NOMO-1 (cell line): ENCODE data around the gene ADRM1.

Source experiments
- DNase-seq, 2 experiments: peaks; one replicate each; lab custom pipeline; 2025; ENCODE audit not compliant: unreplicated experiment in 2 of 2; lab: John Stamatoyannopoulos, UW

Gene ADRM1, protein sequence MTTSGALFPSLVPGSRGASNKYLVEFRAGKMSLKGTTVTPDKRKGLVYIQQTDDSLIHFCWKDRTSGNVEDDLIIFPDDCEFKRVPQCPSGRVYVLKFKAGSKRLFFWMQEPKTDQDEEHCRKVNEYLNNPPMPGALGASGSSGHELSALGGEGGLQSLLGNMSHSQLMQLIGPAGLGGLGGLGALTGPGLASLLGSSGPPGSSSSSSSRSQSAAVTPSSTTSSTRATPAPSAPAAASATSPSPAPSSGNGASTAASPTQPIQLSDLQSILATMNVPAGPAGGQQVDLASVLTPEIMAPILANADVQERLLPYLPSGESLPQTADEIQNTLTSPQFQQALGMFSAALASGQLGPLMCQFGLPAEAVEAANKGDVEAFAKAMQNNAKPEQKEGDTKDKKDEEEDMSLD

DNA sequence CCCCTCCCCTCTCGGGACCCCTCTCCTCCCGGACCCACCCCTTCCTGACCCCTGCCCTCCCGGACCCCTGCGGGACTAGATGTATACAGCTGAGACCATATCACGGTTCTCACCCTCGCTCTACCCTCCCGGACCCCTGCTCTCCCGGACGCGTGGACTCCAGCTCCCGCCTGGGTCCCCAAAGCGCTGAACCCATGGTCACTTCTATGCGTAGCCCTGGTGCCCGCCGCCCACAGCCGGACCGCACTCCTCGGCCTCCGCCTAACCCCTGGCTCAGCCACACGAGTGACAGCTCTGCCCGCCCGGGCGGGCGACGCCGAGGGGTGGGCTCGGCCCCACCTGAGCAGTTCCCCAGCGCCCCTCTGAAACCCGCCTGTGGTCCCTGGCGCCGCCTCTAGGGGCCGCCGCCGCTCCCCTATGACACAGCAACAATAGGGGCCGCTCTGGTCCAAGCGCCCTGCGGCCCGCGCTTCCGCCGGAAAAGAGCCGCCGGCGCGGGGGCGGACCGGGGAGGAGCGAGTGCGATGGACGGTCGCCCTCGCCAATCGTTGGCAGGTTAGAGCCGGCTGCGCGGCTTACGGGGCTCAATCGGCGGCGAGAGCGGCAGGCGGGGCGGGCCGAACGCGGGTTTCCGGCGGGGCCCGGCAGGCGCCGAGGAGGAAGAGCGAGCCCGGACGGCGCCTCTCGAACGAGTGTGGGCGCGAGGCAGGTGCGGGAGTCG lies at the start of gene ADRM1:
TSS of gene ADRM1 (plus strand) at position 657 of the 721 bp plus-strand sequence. CDS start 572 bp downstream, outside the sequence.
- DNase-seq = peak; percentile 91 to 96

DNA sequence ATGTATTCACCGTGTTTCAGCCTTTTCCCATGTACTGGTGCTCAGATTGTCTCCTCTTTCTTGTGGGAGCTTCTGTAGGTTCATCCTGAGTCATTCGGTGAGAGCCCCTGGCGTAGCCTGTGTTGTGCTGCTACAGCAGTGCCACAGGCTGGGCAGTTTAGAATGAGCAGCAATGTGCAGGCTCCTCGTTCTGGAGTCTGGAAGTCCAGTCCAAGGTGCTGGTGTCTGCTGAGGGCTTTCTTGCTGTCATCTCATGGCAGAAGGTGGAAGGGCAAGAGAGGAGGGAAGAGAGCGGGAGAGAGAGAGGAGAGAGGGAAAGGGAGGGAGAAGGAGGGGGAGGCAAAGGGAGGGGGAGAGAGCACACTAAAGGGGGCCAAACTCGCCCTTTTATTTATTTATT lies 49.4 kb upstream of the ADRM1 start:
- DNase-seq = no peak

DNA sequence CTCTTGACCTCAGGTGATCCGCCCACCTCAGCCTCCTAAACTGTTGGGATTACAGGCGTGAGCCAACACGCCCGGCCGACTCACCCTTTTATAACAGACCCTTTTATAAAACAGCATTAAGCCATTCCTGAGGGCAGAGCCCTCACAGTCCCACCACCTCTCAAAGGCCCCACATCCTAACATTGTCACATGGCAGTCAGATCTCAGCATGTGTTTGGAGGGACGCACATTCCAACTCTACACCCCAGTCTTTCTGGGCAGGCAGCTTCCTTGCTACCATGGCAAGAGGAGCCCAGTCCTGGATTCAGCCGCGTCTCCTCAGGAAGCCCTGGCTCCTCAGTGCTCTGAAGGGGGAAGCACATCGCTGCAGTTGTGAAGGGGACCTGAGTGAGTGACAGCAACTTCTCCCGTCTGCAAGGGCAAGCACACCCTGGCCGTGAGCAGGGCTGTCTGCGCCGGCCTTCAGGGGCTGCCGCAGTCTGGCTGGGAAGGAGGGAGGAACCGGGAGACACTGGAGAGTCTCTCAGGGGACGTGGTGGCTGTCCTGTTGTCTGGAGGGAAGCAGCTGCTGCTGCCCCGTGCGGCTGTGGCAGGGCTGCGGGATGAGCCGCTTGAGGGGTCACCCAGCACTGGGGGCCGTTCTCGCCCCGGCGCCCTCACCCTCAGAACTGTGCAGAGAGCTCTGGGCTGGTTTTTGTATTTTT lies 48.6 kb upstream of the ADRM1 start:
- DNase-seq = no peak

DNA sequence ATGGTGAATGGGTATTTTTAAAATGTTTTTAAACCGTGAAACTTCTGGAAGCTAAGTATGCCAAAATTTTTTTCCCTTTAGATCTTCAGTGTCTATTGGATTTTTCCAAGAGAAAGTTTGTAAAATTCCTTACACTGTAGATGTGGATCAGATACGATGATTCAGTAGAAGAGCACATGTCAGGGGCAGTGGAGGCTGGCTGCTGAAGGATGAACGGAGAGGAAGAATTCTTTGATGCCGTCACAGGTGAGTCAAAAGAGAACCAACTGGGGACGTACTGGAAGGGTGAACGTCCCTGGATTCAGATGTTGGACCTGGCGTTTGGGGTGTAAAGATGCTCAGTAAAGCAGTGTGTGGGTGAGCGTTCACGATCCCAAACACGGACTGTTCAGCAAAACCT lies 46.8 kb upstream of the ADRM1 start:
- DNase-seq = no peak

DNA sequence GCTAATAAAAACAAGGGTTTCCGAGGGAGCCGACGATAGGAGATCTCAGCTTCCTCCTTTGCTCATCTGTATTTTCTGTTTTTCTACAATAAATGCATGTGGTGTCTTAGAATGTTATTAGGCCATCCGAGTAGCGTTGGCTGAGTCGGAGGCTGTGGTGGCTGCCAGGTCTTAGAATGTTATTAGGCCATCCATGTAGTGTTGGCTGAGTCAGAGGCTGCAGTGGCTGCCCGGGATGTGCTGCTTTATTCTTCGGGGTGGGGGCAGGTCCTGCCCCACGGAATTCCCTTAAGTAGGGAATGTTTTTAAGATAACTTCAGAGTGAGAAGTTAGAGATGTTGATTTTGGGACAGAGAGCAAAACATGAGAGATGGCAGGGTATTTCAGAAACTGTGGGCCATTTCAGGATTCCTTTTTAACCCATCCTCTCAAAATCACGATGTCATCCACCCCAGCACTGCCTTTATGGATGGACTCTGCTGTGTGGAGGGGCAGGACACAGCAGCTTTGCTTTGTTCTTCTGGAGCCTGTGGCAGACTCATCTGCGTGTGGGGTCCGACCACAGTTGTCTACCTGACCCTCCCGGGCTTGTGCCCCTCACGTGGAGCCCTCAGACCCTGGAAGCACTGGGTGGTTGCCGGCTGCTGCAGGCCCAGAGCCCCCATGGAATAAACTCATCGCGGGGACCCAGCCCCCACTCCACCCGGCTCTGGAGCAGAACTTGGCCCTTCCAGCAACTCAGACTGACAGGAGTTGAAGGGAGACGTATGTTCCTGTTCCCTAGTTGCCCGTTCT lies 44.1 kb upstream of the ADRM1 start:
- DNase-seq = no peak

DNA sequence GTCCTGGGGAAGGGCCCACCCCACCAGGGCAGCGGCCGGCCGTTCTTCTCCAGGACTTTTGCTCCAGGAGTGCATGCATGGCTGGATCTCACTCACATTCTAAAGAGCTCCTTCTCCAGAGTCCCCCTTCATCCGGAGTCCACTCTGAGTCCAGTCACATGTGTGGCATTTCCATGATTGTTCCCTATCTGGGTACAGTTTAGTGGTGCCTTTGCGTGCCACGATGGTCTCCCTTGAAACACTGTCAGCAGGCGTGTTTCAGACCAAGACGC lies 43.6 kb upstream of the ADRM1 start:
- no peak for DNase-seq

DNA sequence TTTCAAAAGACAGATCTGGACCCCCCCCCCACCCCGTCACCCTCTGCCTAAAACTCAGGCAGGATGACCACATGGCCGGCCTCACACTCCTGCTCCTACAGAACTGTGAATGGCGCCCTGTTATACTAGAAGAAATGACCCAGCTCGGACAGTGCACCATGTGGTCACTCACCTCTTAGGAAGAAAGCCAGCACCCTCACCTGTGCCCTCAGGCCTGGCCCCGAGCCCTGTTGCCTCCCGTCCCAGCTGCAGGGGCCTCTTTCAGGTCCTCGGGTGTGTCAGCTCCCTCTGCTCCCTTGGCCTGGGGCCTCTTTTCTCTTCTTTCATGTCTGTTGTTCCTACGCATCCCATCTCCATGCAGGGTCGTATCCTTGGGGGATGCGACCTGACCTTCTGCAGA lies 40.7 kb upstream of the ADRM1 start:
- no peak for DNase-seq

DNA sequence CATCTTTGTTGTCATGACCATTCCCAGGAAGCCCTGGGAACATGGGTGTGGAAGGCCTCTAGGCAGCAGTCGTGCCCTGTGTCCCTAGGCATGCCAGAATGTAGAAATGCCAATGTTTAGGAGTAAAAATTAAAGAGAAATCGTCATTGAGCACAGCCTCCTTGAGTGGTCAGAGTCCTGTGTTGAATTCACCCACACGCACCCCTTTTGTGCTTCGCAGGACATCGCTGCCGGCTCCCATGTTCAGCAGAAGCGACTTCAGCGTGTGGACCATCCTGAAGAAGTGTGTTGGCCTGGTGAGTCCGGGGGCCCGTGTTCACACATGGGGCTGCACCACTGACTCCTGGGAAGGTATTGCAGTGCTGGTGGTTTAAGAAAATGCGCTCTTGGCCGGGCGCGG lies 39.4 kb upstream of the ADRM1 start:
- DNase-seq = no peak

DNA sequence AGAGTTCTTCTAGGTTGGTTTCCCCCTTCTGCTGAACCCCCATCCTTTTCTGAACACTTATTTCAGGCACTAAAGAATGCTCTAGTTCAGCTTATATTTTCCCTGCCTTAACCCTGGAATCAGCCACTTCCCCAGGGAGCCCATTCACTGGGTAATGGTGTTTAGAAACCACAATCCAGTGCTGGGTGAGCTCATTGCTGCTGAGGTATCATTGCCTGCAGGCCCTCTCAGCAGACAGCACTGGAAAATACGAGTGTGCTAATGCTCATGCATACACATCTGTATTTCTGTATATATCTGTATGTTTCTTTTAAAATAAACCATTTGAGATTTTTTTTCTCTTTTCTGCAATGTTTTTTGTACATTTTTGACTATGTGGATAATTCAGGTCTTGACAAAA lies 37.4 kb upstream of the ADRM1 start:
- DNase-seq = no peak

DNA sequence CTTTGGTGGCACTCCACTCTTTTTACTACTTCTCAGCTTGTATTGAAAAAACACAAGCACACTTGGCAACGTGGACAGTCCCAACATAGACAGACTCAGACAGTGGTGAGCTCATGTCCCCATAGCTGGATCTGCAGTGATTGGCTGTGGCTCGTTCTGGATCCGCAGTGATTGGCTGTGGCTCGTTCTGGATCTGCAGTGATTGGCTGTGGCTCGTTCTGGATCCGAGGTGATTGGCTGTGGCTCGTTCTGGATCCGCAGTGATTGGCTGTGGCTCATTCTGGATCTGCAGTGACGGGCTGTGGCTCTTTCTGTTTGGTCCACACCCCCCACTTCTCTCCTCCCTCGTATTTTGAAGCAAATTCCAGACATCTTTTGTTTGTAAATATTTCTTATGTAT lies 36.5 kb upstream of the ADRM1 start:
- no peak for DNase-seq

DNA sequence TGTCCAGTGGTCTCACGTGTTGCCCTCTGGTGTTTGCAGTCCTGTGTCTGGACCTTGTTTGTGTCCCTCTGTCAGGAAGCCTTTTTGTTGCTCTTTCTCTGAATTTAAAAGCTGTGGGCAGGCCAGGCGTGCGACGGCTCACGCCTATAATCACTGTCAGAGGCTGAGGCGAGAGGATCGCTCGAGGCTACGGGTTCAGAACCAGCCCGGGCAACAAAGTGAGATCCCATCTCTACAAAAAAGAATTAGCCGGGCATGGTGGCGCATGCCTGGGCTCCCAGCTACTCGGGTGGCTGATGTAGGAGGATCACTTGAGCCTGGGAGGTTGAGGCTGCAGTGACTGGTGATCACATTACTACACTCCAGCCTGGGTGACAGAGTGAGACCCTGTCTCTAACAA lies 35.9 kb upstream of the ADRM1 start:
- no peak for DNase-seq

DNA sequence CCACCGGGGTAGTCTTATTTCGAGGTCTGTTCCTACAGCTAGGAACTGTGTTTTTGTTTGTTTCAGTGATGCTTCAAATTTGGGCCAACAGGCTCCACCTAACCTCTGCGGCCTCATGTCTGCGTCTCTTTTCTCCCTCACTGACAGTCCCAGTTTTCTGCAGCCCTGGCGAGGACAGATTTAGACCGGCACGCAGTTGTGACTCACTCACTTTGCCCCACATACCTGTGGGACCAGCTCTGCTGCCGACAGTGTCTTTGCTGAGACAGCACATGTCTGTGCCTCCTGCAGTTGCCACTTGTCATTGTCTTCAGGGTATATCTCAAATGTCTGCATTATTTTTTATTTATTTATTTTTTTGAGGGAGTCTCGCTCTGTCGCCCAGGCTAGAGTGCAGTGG lies 35.3 kb upstream of the ADRM1 start:
- DNase-seq = no peak

DNA sequence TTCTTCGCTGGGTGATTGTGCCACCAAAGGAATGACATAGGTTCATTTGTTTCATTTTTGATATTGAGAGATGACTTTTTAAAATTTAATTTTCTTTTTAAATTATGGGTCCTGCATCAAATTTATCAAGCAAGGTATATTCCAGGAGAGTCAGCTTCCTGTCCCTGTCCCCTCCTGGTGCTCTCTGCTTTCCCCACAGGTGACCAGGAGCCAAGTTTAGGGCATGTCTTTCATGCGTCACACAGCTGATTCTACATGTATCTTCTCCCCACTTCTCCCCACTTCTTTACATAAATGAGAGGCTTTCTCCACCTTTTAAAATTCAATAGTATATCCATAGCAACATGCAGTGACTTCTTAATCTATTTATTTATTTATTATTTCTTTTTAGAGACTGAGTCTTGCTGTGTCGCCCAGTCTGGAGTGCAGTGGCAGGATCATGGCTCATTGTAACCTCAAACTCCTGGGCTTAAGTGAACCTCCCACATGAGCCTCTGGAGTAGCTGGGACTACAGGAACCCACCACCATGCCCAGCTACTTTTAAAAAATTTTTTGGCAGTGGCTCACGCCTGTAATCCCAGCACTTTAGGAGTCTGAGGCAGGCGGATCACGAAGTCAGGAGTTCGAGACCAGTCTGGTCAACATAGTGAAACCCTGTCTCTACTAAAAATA lies 34.4 kb upstream of the ADRM1 start:
- DNase-seq = no peak

DNA sequence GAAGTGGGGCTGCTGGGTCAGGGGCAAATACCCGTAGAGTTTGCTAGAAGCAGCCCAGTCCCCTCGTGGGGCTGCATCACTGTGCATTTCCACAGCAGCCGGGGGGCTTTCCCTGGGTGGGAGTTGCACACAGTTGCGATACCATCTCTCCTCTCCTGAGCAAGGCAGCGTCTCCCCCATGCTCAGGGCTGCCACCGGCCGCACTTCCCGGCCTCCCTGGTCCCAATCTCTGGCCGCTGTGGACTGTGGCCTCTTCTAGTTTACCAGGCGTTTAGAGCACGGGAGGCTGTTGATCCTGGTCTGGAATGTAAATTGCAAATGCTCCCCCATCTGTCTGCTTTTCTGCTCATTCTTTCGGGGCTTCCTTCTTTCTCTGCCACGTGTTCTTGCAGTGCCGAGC lies 33.4 kb upstream of the ADRM1 start:
- DNase-seq = no peak

DNA sequence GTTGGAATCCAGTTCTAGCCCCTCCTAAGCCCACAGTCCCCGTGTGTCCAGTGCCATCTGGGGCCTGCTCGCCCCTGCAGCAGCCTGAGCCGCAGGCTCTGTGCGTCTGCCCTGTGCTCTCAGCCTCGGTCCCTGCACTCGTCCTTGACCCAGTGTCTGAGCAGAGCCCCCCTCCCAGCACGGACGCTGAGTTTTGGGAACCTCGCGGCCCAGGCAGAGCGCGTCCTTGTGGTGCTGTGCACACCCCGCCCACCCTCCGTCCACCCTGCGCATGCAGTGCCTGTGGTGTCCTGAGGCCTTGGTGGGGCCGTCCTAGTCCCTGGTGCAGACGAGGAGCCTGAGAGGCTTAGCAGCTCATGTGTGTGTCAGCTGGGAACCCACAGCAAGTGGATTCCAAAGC lies 32.9 kb upstream of the ADRM1 start:
- DNase-seq = no peak

DNA sequence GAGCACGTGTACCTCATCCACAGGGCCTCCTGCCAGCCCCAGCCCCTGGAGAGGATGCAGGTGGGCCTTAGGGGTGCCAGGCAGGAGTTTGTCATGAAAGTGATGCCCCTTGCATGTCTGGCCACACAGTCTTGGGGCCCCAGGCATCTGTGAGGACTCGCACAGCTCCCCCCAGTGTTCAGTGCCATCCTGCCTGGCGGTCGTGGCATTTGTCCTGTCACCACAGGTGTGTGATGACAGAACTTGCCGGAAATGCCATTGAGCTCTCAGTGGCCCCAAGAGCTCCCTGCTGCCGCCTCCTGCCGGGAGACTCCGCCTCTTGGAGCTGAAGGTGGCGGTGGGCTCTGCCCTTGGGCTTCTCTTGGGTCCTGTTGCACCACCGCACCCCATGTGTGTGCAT lies 30.6 kb upstream of the ADRM1 start:
- no peak for DNase-seq

DNA sequence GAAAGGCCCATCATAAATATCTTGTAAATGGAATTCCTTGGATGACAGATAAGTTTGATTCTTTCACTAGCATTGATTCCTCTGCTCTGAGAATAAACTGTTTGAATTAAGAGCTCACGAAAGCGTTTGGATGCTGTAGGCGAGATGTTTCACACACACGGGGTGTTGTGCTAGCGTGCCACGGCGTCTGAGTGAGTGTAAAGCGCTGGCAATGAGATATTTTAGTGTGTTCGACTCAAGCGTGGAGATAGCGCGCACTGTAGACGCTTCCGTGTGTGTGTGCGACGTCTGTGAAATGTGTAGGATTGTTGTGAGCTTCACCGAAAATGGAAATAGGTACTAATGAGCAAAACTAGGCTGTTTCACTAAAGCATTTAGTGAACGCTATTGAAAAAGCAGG lies 29.4 kb upstream of the ADRM1 start:
- no peak for DNase-seq

DNA sequence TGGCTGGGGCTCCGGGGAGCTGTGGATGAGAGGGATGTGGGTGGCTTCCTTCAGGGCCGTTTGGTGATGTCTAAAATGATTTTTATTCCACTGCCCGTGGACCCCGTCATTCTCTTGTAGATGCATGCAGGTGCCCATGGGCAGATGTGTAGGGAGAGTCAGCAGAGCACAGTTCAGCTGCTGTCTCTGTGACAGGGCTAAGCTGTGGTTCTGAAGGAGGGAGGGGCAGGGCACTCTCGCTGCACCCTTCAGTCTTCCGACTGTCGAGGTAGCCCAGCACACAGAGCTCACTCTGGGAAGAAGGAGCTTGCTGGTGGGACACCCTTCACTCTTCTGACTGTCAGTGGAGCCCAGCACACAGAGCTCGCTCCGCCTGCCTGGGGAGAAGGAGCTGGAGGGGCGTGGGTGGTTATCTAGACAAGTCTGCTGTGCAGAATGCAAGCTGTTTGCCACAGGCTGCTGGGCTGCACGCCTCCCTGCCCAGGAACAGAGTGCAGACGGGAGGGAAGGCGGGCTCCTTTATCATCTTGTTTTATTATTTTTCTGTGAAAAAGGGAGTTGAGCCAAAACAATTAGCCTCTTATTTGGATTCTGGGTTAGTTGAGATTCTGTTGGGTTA lies 28.4 kb upstream of the ADRM1 start:
- DNase-seq = no peak

DNA sequence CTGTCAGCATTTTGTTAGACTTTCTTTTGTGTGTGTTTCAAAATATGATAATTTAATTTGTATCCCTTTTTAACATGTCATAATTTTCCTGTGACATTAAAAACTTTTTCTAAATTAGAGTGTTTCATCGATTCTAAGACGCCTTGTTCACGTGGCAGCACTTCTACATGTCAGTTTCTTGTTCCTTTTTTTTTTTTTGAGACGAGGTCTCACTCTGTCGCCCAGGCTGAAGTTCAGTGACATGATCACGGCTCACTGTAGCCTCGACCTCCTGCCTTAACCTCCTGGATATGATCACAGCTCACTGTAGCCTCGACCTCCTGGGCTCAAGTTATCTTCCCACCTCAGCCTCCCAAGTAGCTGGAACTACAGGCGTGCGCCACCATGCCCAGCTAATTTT lies 27.6 kb upstream of the ADRM1 start:
- no peak for DNase-seq

DNA sequence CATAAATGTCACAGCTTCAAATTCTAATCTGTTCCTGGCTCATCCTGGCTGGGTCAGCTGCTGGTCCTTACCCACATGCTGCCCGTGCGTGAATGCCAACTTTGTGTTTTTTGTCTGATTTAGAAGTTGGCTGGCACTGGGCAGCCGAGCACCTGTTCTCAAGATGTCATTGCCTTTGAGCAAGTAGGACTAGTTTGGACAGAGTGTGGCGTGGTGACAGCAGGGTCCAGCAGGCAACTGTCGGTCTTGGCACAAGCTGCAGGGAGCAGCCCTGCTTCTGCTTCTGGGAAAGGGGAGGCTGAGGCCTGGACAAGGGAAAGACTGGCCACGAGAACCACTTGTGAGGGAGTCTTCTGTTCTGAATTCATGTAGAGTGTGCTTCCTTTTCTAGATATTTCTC lies 26.4 kb upstream of the ADRM1 start:
- DNase-seq = no peak
